Mesenchymal stem cell (in vitro differentiated cells and primary cell): Measurements from ENCODE around the gene POLR1D.

Experiments used
- DNase-seq: peaks from one replicate; pipeline ENCODE4 v3.0.0-alpha.2; 2013
- H2AFZ ChIP-seq: one replicate; pipeline ENCODE4 v1.6.1; 2013; ENCODE audit warnings: low read depth, mild to moderate bottlenecking, control low read depth, inconsistent platforms, low read length, moderate library complexity
- H2AK5ac ChIP-seq: 2 replicates; pipeline ENCODE4 v1.6.1; 2013; ENCODE audit warnings: low read length, moderate library complexity, mild to moderate bottlenecking, inconsistent platforms; ENCODE audit not compliant: severe bottlenecking
- H2BK120ac ChIP-seq: one replicate; pipeline ENCODE4 v1.6.1; 2013; ENCODE audit warnings: low read depth, mild to moderate bottlenecking, inconsistent platforms, low read length, moderate library complexity
- H2BK12ac ChIP-seq, 2 experiments: one replicate each; pipeline ENCODE4 v1.6.1; 2013; ENCODE audit warnings: inconsistent platforms in 2 of 2, low read length in 2 of 2, mild to moderate bottlenecking in 2 of 2, moderate library complexity in 2 of 2, control low read depth in 1 of 2
- H2BK15ac ChIP-seq: one replicate; pipeline ENCODE4 v1.6.1; 2013; ENCODE audit warnings: mild to moderate bottlenecking, low read depth, inconsistent platforms; ENCODE audit not compliant: poor library complexity, severe bottlenecking
- H2BK5ac ChIP-seq: 2 replicates; pipeline ENCODE4 v1.6.1; 2013; ENCODE audit warnings: low read depth, mild to moderate bottlenecking, low read length, control low read depth, inconsistent platforms; ENCODE audit not compliant: poor library complexity, severe bottlenecking
- H3K14ac ChIP-seq, 2 experiments: one replicate each; pipeline ENCODE4 v1.6.1; 2013; ENCODE audit warnings: inconsistent platforms in 2 of 2, low read length in 2 of 2, control low read depth in 1 of 2, mild to moderate bottlenecking in 1 of 2, moderate library complexity in 1 of 2
- H3K18ac ChIP-seq, 2 experiments: one replicate each; pipeline ENCODE4 v1.6.1; 2013; ENCODE audit warnings: inconsistent platforms in 2 of 2, low read length in 2 of 2, control low read depth in 1 of 2, low read depth in 1 of 2, mild to moderate bottlenecking in 1 of 2
- H3K23ac ChIP-seq, 2 experiments: one replicate each; pipeline ENCODE4 v1.6.1; 2013; ENCODE audit warnings: inconsistent platforms in 2 of 2, low read length in 2 of 2, mild to moderate bottlenecking in 2 of 2, moderate library complexity in 2 of 2, control low read depth in 1 of 2
- H3K27ac ChIP-seq: 2 replicates; pipeline ENCODE4 v1.5.1; 2013; ENCODE audit warnings: mild to moderate bottlenecking, moderate library complexity, low read length, control low read depth, inconsistent platforms; ENCODE audit not compliant: poor library complexity, severe bottlenecking
- H3K27me3 ChIP-seq, 2 experiments: 2 replicates each; pipeline versions ENCODE4 v1.6.1 to v1.7.0; 2013; ENCODE audit warnings: low read length in 2 of 2, mild to moderate bottlenecking in 2 of 2, moderate library complexity in 2 of 2, control low read depth in 1 of 2, inconsistent platforms in 1 of 2; ENCODE audit not compliant: control insufficient read depth in 1 of 2, insufficient read depth in 1 of 2
- H3K36me3 ChIP-seq, 2 experiments: 2 replicates each; pipeline versions ENCODE4 v1.6.1 to v1.7.0; 2013; ENCODE audit warnings: low read length in 2 of 2, control low read depth in 1 of 2, inconsistent platforms in 1 of 2, low read depth in 1 of 2, mild to moderate bottlenecking in 1 of 2; ENCODE audit not compliant: insufficient read depth in 2 of 2, control insufficient read depth in 1 of 2
- H3K4ac ChIP-seq, 2 experiments: one replicate each; pipeline ENCODE4 v1.6.1; 2013; ENCODE audit warnings: inconsistent platforms in 2 of 2, low read length in 2 of 2, mild to moderate bottlenecking in 2 of 2, moderate library complexity in 2 of 2, control low read depth in 1 of 2, low read depth in 1 of 2
- H3K4me1 ChIP-seq: 2 replicates; pipeline ENCODE4 v1.6.1; 2013; ENCODE audit warnings: low read depth, low read length, control low read depth; ENCODE audit not compliant: control insufficient read depth, insufficient read depth
- H3K4me2 ChIP-seq: 2 replicates; pipeline ENCODE4 v1.6.1; 2013; ENCODE audit warnings: low read length, mild to moderate bottlenecking, inconsistent platforms; ENCODE audit not compliant: poor library complexity, severe bottlenecking
- H3K4me3 ChIP-seq, 2 experiments: 2 replicates each; pipeline versions ENCODE4 v1.5.1 to v1.7.0; 2013; ENCODE audit warnings: low read length in 2 of 2, mild to moderate bottlenecking in 2 of 2, control low read depth in 1 of 2, low read depth in 1 of 2; ENCODE audit not compliant: insufficient read depth in 1 of 2
- H3K79me1 ChIP-seq: replicated peaks from 2 replicates; pipeline ENCODE4 v1.6.1; 2013; ENCODE audit warnings: mild to moderate bottlenecking, control low read depth, low read length, inconsistent platforms; ENCODE audit not compliant: poor library complexity, severe bottlenecking
- H3K9ac ChIP-seq: 2 replicates; pipeline ENCODE4 v1.7.0; 2013; ENCODE audit warnings: mild to moderate bottlenecking, low read length, moderate library complexity
- H3K9me3 ChIP-seq: 2 replicates; pipeline ENCODE4 v1.7.0; 2013; ENCODE audit warnings: mild to moderate bottlenecking, low read length; ENCODE audit not compliant: control insufficient read depth
- H4K8ac ChIP-seq: one replicate; pipeline ENCODE4 v1.6.1; 2013; ENCODE audit warnings: inconsistent platforms, mild to moderate bottlenecking, low read length, moderate library complexity
- H4K91ac ChIP-seq: one replicate; pipeline ENCODE4 v1.6.1; 2013; ENCODE audit warnings: mild to moderate bottlenecking, low read length, inconsistent platforms
- WGBS: methylation state at CpG from one replicate; pipeline ENCODE4 v1.1.7; 2013; ENCODE audit warnings: mixed read lengths; 5-methylcytosine and 5-hydroxymethylcytosine counted together

Gene POLR1D

DNA sequence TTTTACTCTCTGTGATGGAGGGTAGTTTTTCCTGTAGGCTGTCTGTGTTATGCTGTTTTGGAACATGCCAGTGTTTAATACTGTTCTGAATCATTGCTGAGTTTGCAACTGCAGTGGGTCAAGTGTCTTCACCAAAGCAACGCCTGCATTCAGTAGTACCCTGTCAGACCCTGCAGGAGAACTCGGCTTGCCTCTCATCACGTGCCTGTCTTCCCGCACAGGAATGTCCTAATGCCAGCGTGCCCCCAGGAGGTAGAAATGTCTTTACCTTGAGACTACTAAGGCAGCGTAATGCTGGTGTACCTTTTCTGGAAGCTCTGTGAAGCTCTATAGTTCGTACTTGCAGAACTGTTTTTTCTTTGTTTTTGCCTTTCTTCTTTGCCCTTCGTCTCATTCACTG lies 42.3 kb downstream of the POLR1D start:
- Histone ChIP-seq H2BK15ac (no peak overlapping the region), H3K4me3 (no peak overlapping the region), H3K36me3 (peaks cover 13 to 30% of the 10 kb centered on the region in 2 experiments), H3K9me3 (no peaks in the 10 kb centered on the region), H3K4me1 (peaks cover 7% of the 10 kb centered on the region), H2AFZ (no peak overlapping the region), H4K91ac (no peak overlapping the region), H4K8ac (no peak overlapping the region), H3K27ac (no peak overlapping the region), H3K79me1 (peaks cover 24% of the 10 kb centered on the region), H3K4ac (no peak overlapping the region), H2BK5ac (no peak overlapping the region), H3K27me3 (no peaks in the 10 kb centered on the region), H2BK120ac (no peak overlapping the region), H3K14ac (no peak overlapping the region), H3K9ac (no peak overlapping the region), H3K23ac (no peak overlapping the region), H2AK5ac (no peak overlapping the region), H3K18ac (no peak overlapping the region), H2BK12ac (no peak overlapping the region), H3K4me2 (no peak overlapping the region)
- WGBS: 86% methylated on average over 8 of the region's 8 CpGs
- DNase-seq: no peak

DNA sequence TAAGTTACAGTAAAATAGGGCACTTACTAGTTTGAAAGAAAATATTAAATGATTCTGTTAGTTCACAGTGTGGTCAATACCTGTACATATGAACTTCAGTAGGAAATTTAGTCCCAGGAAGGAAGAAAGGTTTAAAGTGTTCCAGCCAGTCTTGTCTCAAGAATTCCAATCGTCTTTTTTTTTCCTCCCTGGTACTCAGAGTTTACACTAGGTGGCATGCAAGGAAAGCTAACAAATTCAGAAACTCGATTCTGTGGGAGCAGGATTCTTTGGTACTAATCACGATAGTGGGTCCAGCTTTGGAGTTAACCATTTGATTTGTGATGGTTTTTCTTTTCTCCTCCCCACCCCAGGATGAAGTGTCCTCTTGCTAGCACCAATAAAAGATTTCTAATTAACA lies 43.6 kb downstream of the POLR1D start:
- DNase-seq: no peak
- Histone ChIP-seq H3K9me3 (no peaks in the 10 kb centered on the region), H4K91ac (no peak overlapping the region), H2BK120ac (no peak overlapping the region), H3K4me3 (no peak overlapping the region), H2BK5ac (no peak overlapping the region), H2AFZ (no peak overlapping the region), H3K4ac (no peak overlapping the region), H3K14ac (no peak overlapping the region), H3K18ac (no peak overlapping the region), H3K27ac (no peak overlapping the region), H3K4me1 (peaks cover 6% of the 10 kb centered on the region), H2BK15ac (no peak overlapping the region), H2BK12ac (no peak overlapping the region), H3K4me2 (no peak overlapping the region), H3K23ac (no peak overlapping the region), H3K79me1 (peaks cover 20% of the 10 kb centered on the region), H3K36me3 (peaks cover 13 to 23% of the 10 kb centered on the region in 2 experiments), H4K8ac (no peak overlapping the region), H3K27me3 (no peaks in the 10 kb centered on the region), H3K9ac (no peak overlapping the region), H2AK5ac (no peak overlapping the region)
- WGBS: 85% methylated on average over 3 of the region's 3 CpGs

DNA sequence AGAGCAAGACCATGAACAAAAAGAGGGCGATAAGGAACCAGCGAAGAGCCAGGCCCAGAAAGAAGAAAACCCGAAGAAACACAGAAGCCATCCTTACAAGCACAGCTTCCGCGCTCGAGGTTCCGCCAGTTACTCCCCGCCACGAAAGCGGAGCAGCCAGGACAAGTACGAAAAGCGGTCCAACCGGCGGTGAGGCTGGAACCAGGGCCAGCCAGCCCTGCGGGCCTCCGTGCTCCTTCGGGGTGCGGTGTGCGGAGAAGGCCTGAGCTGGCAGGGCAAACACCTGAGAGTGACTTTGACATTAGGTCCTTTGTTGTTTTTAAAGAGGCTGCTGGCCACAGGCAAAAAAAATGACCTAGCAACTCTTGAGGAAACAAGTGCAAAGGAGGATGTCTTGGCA lies 44.1 kb downstream of the POLR1D start:
- no peak for DNase-seq
- 94% methylated on average over 19 of the region's 19 CpGs for WGBS
- H3K9ac ChIP-seq: no peak overlapping the region

DNA sequence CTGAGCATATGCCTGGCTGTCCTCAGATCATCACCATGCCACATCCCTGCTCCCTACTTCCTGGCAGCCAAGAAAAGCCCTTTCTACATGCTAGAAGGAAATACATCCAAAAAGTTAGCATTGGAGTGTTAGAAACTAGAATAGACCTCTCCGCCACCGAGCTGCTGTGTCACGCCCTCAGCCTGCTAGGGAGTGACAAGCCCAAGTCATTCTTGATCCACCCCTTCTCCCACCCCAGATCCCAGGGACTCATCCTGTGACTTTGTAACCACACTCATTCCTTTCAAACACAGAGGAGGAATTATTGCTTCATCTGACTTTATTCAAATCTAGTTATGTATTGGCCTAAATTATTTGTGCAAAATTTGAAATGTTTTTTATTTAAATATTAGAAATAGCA lies 45.3 kb downstream of the POLR1D start:
- no peak overlapping the region for H4K8ac ChIP-seq
- no peak overlapping the region for H3K14ac ChIP-seq
- no peak overlapping the region for H3K27ac ChIP-seq
- H3K79me1 ChIP-seq: peaks cover 15% of the 10 kb centered on the region
- 97% methylated on average over 3 of the region's 3 CpGs for WGBS
- no peak overlapping the region for H2BK5ac ChIP-seq
- no peaks in the 10 kb centered on the region for H3K4me1 ChIP-seq
- H3K36me3 ChIP-seq: peaks cover 10 to 19% of the 10 kb centered on the region in 2 experiments
- H3K9me3 ChIP-seq: no peaks in the 10 kb centered on the region
- H3K4me2 ChIP-seq: no peak overlapping the region
- no peak overlapping the region for H4K91ac ChIP-seq
- H3K9ac ChIP-seq: no peak overlapping the region
- no peak overlapping the region for H2BK120ac ChIP-seq
- no peaks in the 10 kb centered on the region for H3K27me3 ChIP-seq
- H3K4ac ChIP-seq: no peak overlapping the region
- no peak overlapping the region for H2AFZ ChIP-seq
- no peak overlapping the region for H2BK12ac ChIP-seq
- H2BK15ac ChIP-seq: no peak overlapping the region
- no peak overlapping the region for H3K18ac ChIP-seq
- no peak overlapping the region for H3K4me3 ChIP-seq
- no peak for DNase-seq
- H2AK5ac ChIP-seq: no peak overlapping the region
- no peak overlapping the region for H3K23ac ChIP-seq

More for the DNA sequence above, 44.1 kb downstream of the POLR1D start:
- Histone ChIP-seq H2BK12ac (no peak overlapping the region), H2BK5ac (no peak overlapping the region), H3K79me1 (peaks cover 15% of the 10 kb centered on the region), H3K4ac (no peak overlapping the region), H3K14ac (no peak overlapping the region), H2AK5ac (no peak overlapping the region), H2BK15ac (no peak overlapping the region), H3K23ac (no peak overlapping the region), H3K4me3 (no peak overlapping the region), H3K27ac (no peak overlapping the region), H3K18ac (no peak overlapping the region), H4K91ac (no peak overlapping the region), H3K4me1 (peaks cover 2% of the 10 kb centered on the region), H3K4me2 (no peak overlapping the region), H3K36me3 (peaks cover 10 to 19% of the 10 kb centered on the region in 2 experiments), H2BK120ac (no peak overlapping the region), H4K8ac (no peak overlapping the region), H2AFZ (no peak overlapping the region), H3K27me3 (no peaks in the 10 kb centered on the region), H3K9me3 (no peaks in the 10 kb centered on the region)
